CD14-positive monocyte (primary cell): ENCODE data around the gene ZNF536. TPM values are rescaled to one million over a fixed set of nuclear protein-coding genes. Genes with fewer than 3 reads are reported as not detected.

Experiments
- DNase-seq, 3 donors: peaks; one replicate each; pipeline ENCODE4 v3.0.0-alpha.2; 2011 to 2022
- H2AFZ ChIP-seq: 2 replicates; pipeline ENCODE4 v1.6.0; 2012; ENCODE audit warnings: mild to moderate bottlenecking, low read depth, low read length, inconsistent platforms; ENCODE audit not compliant: insufficient read depth, poor library complexity, severe bottlenecking
- H3K27ac ChIP-seq, 2 donors: 1 replicate in 1 of 2; 2 replicates in 1 of 2; pipeline ENCODE4 v1.5.1; 2012 to 2013; ENCODE audit warnings: low read length in 2 of 2, control low read depth in 1 of 2, inconsistent platforms in 1 of 2, low read depth in 1 of 2, mild to moderate bottlenecking in 1 of 2
- H3K27me3 ChIP-seq, 2 donors: one replicate each; pipeline versions ENCODE4 v1.6.0 to v1.6.1; 2011 to 2013; ENCODE audit warnings: low read length in 2 of 2; ENCODE audit not compliant: control insufficient read depth in 2 of 2, insufficient read depth in 2 of 2
- H3K36me3 ChIP-seq, 2 donors: replicated peaks in 1 of 2; 1 replicate in 1 of 2; 2 replicates in 1 of 2; pipeline versions ENCODE4 v1.5.1 to v1.6.1; 2012 to 2013; ENCODE audit warnings: low read length in 2 of 2, control low read depth in 1 of 2, inconsistent platforms in 1 of 2, mild to moderate bottlenecking in 1 of 2; ENCODE audit not compliant: insufficient read depth in 2 of 2, control insufficient read depth in 1 of 2
- H3K4me1 ChIP-seq, 2 donors: 1 replicate in 1 of 2; 2 replicates in 1 of 2; pipeline versions ENCODE4 v1.5.1 to v1.6.1; 2012 to 2013; ENCODE audit warnings: low read length in 2 of 2, control low read depth in 1 of 2, inconsistent platforms in 1 of 2, mild to moderate bottlenecking in 1 of 2, moderate library complexity in 1 of 2; ENCODE audit not compliant: insufficient read depth in 2 of 2, control insufficient read depth in 1 of 2
- H3K4me2 ChIP-seq: replicated peaks from 2 replicates; pipeline ENCODE3; 2012; ENCODE audit warnings: low read length, moderate library complexity, mild to moderate bottlenecking; ENCODE audit not compliant: poor library complexity, severe bottlenecking; ENCODE audit errors: extremely low read depth
- H3K4me3 ChIP-seq, 3 experiments: fragments of 200-600 bp in 1 of 3; sonication (generic) in 1 of 3; replicated peaks in 1 of 3; 1 replicate in 2 of 3; 2 replicates in 1 of 3; pipeline ENCODE4 v1.5.1; 2011 to 2013; ENCODE audit warnings: low read length in 3 of 3, mild to moderate bottlenecking in 3 of 3, control low read depth in 2 of 3, low read depth in 2 of 3, inconsistent platforms in 1 of 3, moderate library complexity in 1 of 3
- H3K79me2 ChIP-seq: 2 replicates; pipeline ENCODE4 v1.6.0; 2012; ENCODE audit warnings: mild to moderate bottlenecking, control low read depth, inconsistent platforms, low read length, moderate library complexity; ENCODE audit not compliant: insufficient read depth
- H3K9ac ChIP-seq: 2 replicates; pipeline ENCODE4 v1.6.0; 2017; ENCODE audit warnings: low read length, mild to moderate bottlenecking; ENCODE audit not compliant: insufficient read depth, poor library complexity, severe bottlenecking
- H3K9me3 ChIP-seq, 2 donors: replicated peaks in 1 of 2; 1 replicate in 1 of 2; 2 replicates in 1 of 2; pipeline versions ENCODE4 v1.5.1 to v1.6.1; 2012 to 2013; ENCODE audit warnings: low read length in 2 of 2, control low read depth in 1 of 2; ENCODE audit not compliant: control insufficient read depth in 1 of 2, insufficient read depth in 1 of 2
- H4K20me1 ChIP-seq: 2 replicates; pipeline ENCODE4 v1.6.0; 2012; ENCODE audit warnings: mild to moderate bottlenecking, low read length, control low read depth, moderate library complexity; ENCODE audit not compliant: insufficient read depth
- H3K27ac Mint-ChIP-seq, 7 donors: one replicate each; pipeline ENCODE4 v1.8.0; 2020; ENCODE audit warnings: mild to moderate bottlenecking in 7 of 7, mixed read lengths in 7 of 7, moderate library complexity in 6 of 7, inconsistent platforms in 2 of 7
- H3K27me3 Mint-ChIP-seq, 3 donors: one replicate each; pipeline ENCODE4 v1.8.0; 2021 to 2022; ENCODE audit warnings: low read depth in 3 of 3, mild to moderate bottlenecking in 3 of 3, mixed read lengths in 3 of 3, moderate library complexity in 3 of 3, inconsistent platforms in 1 of 3
- H3K36me3 Mint-ChIP-seq, 2 donors: one replicate each; pipeline ENCODE4 v1.8.0; 2020; ENCODE audit warnings: mixed read lengths in 2 of 2, inconsistent platforms in 1 of 2, mild to moderate bottlenecking in 1 of 2
- H3K4me1 Mint-ChIP-seq: one replicate; pipeline ENCODE4 v1.8.0; 2020; ENCODE audit warnings: mild to moderate bottlenecking, mixed read lengths
- H3K4me3 Mint-ChIP-seq, 2 donors: one replicate each; pipeline ENCODE4 v1.8.0; 2020; ENCODE audit warnings: mild to moderate bottlenecking in 2 of 2, mixed read lengths in 2 of 2, moderate library complexity in 1 of 2
- H3K9me3 Mint-ChIP-seq, 7 donors: one replicate each; pipeline ENCODE4 v1.8.0; 2020 to 2022; ENCODE audit warnings: mixed read lengths in 7 of 7, mild to moderate bottlenecking in 6 of 7, moderate library complexity in 6 of 7, inconsistent platforms in 2 of 7
- CTCF ChIP-seq: fragments of 200-600 bp; IDR thresholded peaks from one replicate; pipeline ENCODE4 v1.8.0; 2022; ENCODE audit warnings: antibody characterized with exemption, mild to moderate bottlenecking
- WGBS: methylation state at CpG from one replicate; pipeline ENCODE4 v1.1.5; 2013; ENCODE audit warnings: missing lambda C conversion rate; ENCODE audit not compliant: insufficient coverage; 5-methylcytosine and 5-hydroxymethylcytosine counted together
- intact Hi-C, 2 donors: fragments of 100-400 bp; cut with micrococcal nuclease; formaldehyde crosslinking; loops; one replicate each; pipeline versions ENCODE4 v1.15.0 to v1.15.1; 2023
- polyA plus RNA-seq, 3 donors: library from polyadenylated mRNA; depleted of rRNA in 1 of 3; unstranded in 2 of 3; stranded (reverse) in 1 of 3; fragments of 300-500 nt in 2 of 3; fragments of >200 nt in 1 of 3; fragmentation: Illumina TruSeq in 2 of 3; gene quantifications; 1 replicate in 2 of 3; 2 replicates in 1 of 3; pipeline ENCODE4 v1.2.3, GENCODE V29; 2012 to 2021

The ZNF536 gene
- polyA plus RNA-seq, 3 donors = not detected

GRCh38 chr19:30546332-30546731 is 174.1 kb downstream of the ZNF536 start:
- Mint-ChIP-seq H3K36me3 (no peaks in the 10 kb centered on the region), H3K4me3 (no peak overlapping the region), H3K27ac (no peak overlapping the region), H3K9me3 (peaks cover 2 to 22% (median 6%) of the 10 kb centered on the region in 7 donors), H3K4me1 (no peaks in the 10 kb centered on the region), H3K27me3 (peaks cover 0 to 2% (median 0%) of the 10 kb centered on the region in 3 donors)
- H3K36me3 ChIP-seq = no peaks in the 10 kb centered on the region
- intact Hi-C loops = no loop called here
- no peaks in the 10 kb centered on the region for H3K79me2 ChIP-seq
- H3K9me3 ChIP-seq = peaks cover 0 to 20% of the 10 kb centered on the region in 2 donors
- H3K27ac ChIP-seq = no peak overlapping the region
- H2AFZ ChIP-seq = no peak overlapping the region
- no peak overlapping the region for H3K9ac ChIP-seq
- H3K4me1 ChIP-seq = no peaks in the 10 kb centered on the region
- no peak overlapping the region for H3K4me2 ChIP-seq
- no peak for TF ChIP-seq CTCF
- 59% methylated on average over 4 of the region's 6 CpGs for whole genome bisulfite sequencing
- H4K20me1 ChIP-seq = no peaks in the 10 kb centered on the region
- no peaks in the 10 kb centered on the region for H3K27me3 ChIP-seq
- no peak overlapping the region for H3K4me3 ChIP-seq
- DNase-seq = no peak

GRCh38 chr19:30547246-30547645 is 175.1 kb downstream of the ZNF536 start:
- Mint-ChIP-seq H3K4me1 (no peaks in the 10 kb centered on the region), H3K4me3 (no peak overlapping the region), H3K27me3 (peaks cover 0 to 2% (median 2%) of the 10 kb centered on the region in 3 donors), H3K36me3 (no peaks in the 10 kb centered on the region), H3K9me3 (peaks cover 2 to 22% (median 6%) of the 10 kb centered on the region in 7 donors), H3K27ac (no peak overlapping the region)
- H2AFZ ChIP-seq = no peak overlapping the region
- WGBS = no CpG with 5 or more reads among the region's 2 CpGs
- TF ChIP-seq CTCF = no peak
- H3K4me2 ChIP-seq = no peak overlapping the region
- DNase-seq = no peak
- H3K36me3 ChIP-seq = no peaks in the 10 kb centered on the region
- intact Hi-C loops = no loop called here
- H3K9me3 ChIP-seq = peaks cover 0 to 20% of the 10 kb centered on the region in 2 donors
- H3K79me2 ChIP-seq = no peaks in the 10 kb centered on the region
- H3K4me3 ChIP-seq = no peak overlapping the region
- H4K20me1 ChIP-seq = no peaks in the 10 kb centered on the region
- H3K4me1 ChIP-seq = no peaks in the 10 kb centered on the region
- no peak overlapping the region for H3K9ac ChIP-seq
- no peak overlapping the region for H3K27ac ChIP-seq
- H3K27me3 ChIP-seq = no peaks in the 10 kb centered on the region
